GM19035 (cell line): ENCODE results near the gene DAB2IP.

Experiments used
- ATAC-seq: cut with Tn5 transposase; IDR thresholded peaks from one replicate; pipeline ENCODE4 v1.9.1; 2021; ENCODE audit not compliant: unreplicated experiment

DAB2IP gene

DNA sequence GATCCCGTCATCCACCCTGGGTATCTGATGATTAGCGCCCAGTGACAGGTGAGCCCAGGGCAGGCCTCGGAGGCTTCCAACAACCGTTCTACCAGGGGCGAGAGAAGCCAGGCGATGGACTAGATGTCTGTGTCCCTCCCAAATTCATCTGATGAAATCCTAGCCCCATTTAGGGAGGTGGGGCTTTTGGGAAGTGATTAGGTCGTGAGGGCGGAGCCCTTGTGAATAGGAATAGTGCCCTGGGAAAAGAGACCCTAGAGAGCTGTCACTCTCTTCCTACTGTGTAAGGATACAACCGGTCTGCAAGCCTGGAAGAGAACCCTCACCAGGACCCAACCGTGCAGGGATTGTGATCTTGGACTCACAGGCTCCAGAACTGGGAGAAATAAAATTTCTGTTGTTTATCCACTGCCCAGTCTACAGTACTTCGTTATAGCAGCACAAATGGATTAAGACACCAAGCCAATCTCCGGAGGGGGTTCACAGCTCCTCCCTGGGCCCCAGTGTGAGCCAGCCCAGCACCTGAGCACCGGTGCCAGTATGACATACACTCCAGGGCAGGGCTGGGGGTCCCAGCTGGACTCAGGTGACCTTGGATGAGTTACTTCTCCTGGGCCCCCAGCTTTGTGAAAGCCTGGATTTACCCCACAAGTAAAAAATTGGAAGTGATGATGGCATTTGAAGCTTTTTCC is 162.2 kb downstream of the DAB2IP start:
- ATAC-seq: no peak

DNA sequence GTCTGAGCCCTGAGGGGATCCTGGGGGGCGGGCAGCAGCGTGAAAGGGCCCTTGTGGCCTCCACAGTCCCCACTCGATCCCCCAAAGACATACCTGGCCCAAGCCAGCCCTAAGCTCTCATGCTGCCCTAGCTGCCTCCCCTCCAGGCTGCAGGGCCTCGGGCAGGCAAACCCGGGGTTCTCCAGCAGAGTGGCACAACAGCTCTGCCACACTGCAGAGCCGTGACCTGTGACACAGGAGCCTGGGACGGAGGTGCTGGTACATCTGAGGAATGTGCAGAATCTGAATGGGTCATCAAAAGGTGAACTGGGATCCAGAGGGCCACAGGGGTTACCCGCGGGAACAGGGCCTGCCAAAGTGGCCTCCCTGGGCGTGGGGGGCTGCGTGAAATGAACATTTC is 163.2 kb downstream of the DAB2IP start:
- ATAC-seq: no peak

DNA sequence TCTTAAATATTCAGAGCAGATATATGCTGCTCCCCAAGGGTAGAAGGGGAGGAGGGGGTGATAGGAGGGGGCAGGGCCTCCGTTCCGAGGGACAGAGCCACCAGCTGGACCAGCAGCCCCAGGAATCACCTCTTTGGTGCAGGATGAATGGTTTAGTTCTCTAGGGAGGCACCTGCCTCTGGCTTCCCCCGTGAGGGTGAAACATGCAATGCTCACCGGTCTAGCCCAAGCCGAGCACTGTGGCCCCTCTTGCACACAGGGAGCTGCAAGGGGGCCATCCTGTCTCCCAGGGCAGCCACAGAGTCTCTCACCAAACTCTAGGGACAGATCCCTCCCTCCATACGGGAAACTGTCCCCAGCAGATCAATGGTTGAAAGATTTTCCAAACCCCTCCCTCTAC is 163.7 kb downstream of the DAB2IP start:
- no peak for ATAC-seq

DNA sequence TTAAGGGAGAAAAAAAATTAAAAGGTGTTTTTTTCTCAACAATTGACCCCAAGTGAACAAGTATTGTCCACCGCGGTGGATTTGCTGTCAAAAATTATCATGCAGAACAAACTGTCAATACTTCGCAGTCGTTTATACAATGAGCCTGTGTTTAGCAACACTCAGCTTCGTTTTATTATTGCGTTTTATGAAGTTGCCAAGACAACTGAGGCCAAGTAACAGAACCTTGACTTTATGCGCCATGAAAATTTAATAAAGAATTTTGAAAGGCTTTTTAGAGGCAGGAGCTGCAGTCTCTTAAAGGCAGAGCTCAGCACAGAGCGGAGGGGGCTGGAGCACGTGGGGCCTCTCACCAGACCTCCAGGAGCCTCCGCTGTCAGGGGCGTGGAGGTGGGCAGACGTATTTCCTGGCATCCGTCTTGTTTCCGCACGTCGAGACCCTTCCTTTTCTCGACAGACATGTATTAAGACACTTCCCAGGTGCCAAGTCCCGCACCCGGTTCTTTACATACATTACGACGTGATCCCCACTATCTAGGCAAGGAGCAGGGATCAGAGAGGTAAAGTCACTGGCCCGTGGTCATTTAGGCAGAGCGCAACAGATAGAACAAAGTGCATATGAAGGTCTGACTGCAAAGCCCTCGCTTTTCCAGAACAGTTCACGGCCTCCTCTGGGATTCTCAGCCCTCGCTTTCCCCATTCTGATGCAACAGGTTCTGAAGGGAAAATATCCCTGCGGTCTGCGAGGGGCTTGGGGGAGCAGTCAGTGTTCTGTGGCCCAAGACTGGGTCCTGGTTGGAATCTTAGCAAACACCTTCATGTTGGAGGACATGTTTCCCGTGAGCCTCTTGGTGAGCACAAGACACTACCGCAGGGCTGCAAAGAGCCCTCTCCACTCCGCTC is 164.4 kb downstream of the DAB2IP start:
- no peak for ATAC-seq

DNA sequence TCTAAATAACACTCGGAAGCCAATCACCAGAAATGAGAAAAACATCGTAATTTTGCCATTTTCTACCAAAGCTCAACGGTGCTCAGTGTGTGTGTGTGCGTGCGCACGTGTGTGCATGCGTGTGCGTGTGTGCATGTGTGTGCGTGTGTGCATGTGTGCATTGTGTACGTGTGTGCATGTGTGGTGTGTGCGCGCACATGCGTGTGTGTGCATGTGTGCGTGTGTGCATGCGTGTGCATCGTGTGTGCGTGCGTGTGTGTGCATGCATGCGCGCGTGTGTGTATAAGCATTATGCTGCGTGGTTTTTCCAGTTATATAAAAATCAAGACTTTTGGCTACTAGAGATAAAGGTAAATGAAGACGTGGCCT is 165.0 kb downstream of the DAB2IP start:
- no peak for ATAC-seq

DNA sequence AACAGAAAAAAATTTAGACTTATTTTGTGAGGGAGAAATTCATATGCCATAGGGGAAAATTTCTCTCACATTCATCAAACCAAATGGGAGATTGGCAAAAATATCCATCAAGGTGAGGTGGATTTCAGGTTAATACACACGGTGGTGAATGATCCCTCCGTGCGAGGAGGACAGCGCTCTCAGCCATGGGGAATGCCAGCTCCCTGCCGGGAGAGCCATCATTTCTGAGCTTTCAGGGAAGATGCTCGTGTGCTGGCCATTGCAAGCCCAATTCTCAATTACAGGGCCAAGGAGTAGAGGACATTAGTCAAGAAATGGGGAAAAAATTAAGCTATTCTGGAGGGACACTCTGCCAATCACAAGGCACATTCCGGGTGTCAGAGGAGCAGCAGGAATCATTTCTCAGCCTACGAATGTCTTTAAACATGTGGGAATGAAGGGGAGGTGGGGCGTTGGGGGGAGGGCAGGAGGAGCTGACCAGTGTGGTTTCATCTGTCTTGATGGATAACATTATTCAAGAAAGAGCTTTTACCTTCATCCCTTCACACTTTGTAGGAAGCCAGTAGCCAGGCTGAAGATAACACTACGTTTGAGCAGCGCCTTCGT is 165.5 kb downstream of the DAB2IP start:
- no peak for ATAC-seq

DNA sequence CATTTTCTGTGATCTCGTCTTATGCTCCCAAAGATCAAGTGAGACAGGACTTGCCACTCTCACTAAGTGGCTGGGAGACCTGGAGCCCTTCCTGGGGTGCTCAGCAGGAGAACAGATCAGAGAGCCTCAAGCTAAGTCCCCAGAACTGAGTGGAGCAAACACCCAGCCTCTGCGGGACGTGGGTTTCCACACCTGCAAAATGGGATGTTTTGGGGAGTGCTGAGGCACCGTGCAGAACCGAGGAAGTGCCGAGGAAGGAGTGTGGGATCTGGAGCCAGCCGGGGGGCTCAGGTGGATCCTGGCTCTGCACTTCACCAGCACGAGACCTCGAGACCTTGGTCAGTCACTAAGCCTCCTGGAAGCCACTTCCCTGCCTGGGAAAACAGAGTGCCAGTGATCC is 166.0 kb downstream of the DAB2IP start:
- no peak for ATAC-seq

DNA sequence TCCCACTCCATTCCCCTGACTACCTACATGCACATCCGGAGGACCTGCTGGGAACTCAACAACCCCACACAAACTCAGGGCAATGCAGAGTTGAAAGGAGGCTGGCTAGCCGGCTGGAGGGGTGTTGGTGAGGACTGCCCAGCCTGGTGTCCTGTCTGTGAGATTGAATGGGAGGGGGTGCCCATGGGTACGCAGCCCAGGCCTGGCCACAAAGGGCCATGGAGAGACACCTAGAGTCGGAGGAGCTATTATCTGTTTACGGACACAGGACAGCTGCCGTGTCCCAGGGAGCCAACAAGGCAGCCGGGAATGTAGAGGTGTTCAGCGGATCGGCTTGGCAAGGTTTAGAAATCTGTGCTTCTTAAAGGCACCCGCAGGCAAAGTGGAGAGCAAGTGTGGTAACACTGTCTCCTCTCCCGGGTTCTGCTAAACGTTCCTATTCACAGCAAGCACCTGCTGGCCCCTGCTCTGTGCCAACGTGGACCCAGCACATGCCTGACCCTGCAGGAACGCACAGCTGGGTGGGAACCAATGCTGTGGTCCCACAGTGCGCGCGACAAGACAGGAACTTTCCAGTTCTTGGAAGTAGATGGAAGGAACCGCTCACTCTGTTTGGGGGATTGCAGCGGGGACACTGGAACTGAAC is 166.7 kb downstream of the DAB2IP start:
- no peak for ATAC-seq

DNA sequence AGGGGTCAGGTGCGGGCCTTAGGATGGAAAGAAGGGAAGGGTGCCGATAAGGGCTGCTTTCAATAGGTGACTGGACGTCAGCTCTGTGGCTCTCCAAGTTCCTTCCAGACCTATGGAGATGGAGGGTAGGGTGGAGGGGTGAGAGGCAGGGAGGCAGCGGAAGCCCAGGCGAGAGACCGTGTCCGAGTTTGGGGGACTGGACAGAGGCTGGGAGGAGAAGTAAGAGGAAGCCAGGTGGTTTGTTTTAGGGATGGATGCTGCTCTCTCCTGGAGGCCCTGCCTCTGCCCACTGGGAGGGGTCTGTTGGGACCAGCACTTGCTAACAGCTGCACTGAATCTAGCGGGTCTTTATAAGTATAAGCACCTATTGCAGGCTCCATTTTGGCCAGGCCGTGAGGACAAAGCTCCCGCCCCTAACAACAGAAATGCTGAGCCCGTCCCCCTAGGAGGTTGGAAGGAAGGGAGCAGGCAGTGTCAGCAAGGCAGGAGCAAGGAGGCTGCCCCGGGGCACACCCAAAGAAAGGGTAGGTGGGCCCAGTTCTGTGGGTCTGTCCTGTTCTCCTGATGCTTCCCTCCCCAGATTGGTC is 167.5 kb downstream of the DAB2IP start:
- ATAC-seq: no peak

DNA sequence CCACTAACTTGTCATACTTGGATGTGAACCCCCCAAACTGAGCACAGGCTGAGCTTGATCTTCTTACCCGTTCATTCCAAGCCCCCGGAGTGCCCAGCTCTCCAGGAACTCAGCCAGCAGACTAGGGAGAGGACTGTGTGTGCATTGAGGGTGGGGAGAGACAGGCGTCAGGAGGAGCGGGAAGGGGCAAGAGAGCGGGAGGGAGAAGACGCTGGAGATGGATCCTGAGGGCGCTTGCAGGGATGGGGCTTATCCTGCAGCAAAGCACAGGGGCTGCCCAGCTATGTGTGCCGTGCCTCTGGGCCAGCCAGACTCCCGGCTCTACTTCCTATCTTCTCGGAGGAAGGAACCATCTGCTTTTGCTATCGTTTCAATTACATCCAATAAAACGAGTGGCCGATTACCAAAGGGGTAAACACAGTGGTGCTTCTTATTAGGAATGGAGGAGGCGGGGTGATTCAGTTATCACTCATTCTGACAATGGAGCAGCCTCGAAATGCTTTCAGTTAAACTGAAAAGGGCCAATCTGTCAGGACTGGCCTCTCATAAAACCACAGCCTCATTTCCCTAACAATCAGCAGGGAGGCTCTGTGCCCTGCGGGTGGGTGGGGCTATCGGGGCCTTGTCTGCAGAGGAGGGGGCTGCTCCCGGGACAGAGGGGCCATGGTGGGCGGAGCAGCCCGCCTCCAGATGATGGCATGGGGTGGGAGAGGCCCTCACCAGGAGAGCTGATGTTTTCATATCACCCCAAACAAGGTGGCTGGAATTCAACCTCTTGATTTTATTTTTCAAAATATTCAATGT is 168.2 kb downstream of the DAB2IP start:
- ATAC-seq: no peak

DNA sequence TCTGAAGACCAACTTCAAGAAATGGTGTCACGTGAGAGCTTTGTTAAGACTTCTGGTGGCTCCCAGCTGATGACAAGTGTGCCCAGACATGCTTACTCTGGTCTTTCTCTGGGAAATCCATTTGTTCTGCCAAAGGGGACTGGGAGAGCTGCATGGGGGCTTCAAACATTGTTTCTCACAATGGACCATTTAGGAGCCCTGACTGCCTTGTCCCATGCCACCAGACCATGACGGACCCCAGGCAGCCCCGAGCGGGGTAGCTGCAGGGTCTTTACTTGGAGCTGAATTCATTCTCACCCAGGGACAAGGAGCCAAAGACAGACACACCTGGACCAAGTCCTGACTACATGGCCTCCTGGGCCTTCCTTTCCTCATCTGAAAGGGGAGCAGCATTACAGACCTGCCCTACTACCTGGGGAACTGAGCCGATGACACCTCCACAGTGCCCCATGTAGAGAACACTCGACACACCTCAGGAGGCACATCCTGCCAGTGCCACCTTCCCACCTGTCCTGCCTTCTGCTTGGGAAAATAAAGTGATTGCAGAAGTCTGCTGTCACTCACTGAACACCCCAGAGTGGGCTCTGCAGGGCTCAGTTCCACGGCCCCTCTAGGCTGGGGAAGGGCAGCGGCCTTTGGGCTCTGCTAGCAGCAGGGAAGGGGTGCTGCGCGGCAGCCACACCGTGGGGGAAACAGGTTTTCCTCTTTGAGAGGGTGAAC is 169.0 kb downstream of the DAB2IP start:
- no peak for ATAC-seq

DNA sequence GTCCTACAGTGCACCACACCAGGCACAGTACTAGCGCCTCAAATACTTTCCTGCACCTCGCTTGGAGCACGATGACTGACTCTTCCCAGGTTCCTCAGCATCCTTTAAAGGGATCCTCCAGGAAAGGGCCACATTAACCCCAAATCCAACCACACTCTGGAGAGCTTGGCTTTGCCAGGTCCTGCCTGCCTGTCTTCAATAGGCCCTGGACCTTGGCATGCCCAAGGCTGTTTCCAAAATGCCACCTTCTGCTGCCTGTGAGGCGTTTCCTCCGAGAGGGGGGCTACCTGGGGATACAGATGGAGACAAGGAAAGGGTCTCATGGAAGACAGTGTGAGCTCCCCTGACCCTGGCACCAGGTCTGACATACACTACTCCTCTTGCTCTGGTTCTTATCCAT is 169.9 kb downstream of the DAB2IP start:
- no peak for ATAC-seq

DNA sequence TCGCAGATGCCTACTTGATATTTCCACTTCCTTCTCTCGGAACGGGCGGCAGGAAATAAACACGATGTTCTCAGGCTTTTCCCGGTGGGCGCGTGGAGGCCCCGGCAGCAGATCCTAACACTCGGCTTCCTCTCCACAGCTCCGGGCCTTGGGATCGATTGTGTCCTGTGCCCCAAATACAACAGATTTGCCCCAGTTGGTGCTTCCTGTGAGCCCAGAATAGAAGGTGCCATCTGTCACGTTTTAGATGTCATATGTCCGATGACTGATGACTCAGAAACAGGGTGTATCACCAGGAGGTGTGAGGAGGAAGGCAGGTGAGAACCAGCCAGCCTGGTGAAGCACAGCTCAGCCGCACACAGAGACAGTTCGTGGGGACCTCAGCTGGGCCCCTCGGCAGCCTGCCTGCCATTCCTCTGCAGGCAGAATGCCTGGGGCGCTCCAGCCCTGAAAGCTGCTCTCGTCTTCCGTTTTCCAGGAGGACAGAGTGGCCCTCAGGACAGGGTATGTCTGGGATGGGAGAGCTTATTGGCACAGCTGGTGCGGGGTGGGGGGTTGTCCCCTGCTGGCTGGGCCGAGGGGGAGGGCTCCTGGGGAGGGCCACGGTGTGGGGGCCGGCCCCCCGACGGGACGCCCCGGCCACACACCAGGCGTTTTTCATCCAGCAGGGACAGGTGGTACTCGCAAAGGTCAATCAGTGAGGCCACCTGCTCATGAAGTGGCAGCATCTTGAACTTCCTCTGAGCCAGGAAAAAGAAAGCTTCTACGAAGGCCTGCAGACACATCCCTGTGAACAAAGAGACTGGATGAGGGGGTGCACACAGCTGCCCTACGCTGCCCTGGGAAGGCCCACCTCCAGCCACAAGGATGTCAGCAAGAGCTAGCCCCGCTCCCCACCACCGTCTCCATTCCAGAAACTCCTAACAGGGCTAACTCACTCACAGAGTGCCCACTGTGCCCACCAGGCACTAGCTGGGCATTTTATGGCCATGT is 171.0 kb downstream of the DAB2IP start:
- ATAC-seq: no peak

DNA sequence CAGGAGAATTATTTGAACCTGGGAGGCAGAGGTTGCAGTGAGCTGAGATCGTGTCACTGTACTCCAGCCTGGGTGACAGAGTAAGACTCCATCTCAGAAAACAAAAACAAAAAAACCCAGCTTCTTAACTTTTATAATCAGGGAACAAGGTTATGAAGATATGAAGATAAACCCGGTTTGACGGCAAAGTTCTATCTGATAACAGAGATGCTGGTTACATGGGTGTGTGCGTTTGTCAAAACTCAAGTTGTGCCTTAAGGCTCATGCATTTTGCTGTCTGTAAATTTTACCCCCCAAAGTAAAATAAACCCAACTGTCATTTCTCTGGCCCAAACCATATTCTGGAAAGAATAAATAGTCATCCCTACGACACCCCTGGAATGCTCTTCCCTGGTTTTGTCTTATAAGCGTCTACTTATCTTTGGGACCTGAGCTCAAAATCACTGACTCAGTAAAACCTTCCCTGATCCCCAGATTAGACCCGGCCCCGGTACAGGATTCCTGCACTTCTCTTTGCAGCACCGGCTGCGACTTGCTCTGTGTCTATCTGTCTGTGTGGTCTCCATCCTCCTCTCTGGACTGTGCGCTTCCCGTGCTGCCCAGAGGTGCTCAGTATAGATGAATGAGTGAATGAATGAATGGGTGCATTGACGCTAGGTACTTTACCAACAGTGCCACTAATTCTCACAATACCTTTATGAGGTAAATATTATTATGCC is 172.2 kb downstream of the DAB2IP start:
- no peak for ATAC-seq

DNA sequence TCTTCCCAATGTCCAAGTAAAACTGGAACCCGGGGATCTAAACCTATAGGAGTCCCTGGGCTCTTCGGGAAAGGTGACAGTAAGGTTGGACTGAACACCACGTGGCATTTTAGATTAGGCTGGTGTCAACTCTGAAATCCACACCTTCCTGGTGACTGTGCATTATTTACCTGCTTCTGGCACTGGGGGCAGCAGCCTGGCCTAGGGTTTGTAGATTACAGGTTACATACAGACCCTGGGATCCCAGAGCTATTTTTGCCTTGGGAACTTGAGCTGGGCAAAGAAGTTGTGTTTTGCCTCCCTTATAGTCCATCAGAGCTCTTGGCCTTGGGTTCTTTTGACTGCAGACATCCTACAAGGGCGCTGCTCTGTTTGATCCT is 173.2 kb downstream of the DAB2IP start:
- no peak for ATAC-seq

DNA sequence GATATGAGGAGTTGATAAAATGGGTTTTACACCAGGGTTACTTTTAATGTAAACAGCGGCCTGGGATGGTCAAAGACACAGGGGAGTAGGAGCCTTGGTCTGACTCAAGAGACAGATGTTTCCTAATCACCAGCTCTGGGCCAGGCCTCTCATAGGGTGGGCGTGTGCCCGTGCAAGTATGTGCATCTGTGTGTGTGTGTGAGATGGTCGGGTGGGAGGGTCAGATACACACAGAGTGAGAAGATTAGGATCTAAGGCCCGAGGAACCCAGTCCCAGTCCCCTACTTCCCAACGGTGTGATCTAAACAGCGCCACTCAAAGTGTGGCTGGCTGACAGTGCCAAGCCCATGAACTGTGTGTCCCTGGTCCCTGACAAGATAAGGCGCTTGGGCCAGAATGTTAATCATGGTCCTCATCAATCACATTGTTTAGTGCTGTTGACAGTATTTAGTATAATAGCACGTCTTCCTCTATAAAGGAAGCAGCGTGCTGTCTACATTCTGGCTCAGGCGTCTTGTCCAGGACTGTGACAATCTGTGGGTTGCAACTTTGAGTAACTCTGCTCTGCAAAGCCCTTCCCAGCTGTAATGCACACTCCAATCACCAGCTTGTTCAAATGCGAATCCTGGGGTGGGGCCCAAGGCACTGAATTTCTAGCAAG is 173.7 kb downstream of the DAB2IP start:
- no peak for ATAC-seq

DNA sequence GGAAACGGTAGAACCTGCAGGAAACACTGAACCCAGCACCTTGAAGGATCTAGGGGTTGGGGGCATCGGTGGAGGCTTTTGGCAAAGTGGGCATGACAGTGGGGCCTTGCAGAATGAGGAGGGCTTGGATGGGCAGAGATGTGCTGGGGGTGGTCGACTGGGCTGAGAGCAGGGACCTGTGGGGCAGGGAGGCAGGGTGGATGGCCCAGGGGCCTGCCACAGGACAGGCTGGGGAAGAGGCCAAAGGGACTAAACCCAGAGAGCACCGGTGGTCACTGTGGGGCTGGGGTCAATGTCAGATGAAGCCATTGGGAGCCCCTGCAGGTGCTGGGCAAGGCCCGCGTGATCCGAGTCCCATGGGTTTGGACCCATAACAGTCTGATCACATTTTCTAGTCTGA is 175.3 kb downstream of the DAB2IP start:
- ATAC-seq: no peak
